NCI-H2081 (cell line): Measurements from ENCODE around the gene APOA5.
"Not testable (repeated sequence)": the region's sequence is repeated elsewhere in the genome, so short reads cannot be mapped to it uniquely, and the experiment has no call there.

Source experiments
- DNase-seq, 2 experiments: peaks; one replicate each; lab custom pipeline; 2025; lab: John Stamatoyannopoulos, UW

Gene APOA5

DNA sequence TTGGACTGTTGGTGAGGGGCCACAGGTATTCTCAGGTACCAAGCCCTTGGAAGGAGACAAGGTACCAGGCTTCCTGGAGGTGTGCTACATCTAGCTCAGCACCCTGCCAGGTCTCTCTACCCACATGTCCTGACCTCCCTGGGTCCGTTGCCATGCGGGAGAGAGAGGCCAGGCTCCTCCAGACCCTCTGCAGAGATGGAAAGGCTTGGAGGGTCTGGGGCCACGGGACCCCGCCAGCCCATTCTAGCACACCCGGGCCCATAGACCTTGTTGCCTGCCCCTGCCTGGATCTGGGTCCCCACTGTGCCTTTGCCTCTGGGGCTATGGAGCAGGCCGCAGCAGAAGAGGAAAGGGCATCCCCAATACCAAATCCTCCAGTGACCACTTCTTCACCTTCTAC is 35.8 kb upstream of the APOA5 start:
- no peak for DNase-seq

- no peak for DNase-seq
Observed at GRCh38 chr11:116826751-116827431, 35.2 kb upstream of the APOA5 start.

DNA sequence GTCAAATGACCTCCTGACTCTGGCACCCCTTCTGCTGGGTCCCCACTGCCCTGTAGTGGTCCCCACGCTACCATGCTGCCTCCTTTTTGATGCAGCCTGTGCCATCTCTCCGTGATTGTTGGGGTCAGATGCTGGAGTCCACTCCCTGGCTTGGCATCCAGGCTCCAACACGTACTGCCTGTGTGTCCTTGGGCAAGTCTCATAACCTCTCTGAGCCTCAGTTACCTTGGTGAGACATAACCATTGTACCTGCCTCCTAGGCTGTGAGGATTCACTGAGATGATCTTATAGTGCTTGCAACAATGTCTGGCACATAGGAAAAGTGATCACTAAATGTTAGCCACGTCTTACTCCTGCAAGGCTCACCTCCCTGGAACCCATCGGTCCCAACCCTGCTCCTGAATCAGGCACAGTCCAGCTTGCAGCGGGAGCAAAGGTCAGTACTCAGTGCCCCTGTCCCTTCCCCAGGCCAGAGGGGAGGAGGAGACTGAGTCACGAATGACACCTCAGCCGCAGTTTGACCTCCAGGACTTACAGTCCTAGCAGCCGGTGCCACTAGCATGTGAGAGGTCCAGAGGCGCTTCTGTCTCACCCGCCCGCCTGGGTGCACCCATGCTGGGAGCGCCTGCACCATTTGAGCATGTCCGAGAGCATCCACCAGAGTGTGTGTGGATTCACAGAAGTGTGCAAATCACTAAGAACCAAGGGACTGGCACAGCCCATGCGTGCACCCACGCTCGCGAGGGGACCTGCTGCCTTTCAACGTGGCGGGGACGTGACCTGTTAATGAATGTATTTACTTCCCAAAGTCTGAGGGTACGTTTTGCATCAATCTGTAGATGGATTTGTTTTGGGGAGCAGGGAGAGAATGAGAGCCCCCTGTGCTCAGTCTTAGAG is 34.4 kb upstream of the APOA5 start:
- DNase-seq = no peak

DNA sequence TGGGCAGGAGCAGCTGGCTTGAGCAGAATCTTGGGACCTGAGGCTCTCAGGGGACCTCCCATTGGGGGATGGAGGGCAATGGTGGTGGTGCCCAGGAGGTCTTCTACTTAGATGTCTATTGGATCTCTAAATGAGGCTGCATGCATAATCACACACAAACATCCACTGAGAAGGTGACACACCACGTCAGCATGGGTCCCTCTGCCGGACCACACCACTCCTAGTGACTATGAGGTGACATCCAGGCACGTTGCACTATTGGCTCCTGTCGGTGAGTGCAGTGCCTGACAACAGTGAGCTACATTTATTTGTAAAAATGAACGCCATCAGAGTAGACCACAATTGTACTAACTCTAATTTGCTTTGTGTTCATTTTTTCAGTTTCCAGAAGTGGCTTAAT is 33.8 kb upstream of the APOA5 start:
- no peak for DNase-seq

GRCh38 chr11:116823031-116823843 is 31.6 kb upstream of the APOA5 start, which contains the start of gene APOA4:
APOA4 (minus strand) TSS chr11:116823304; CDS start chr11:116823191, 113 bp downstream.
- no peak for DNase-seq

DNA sequence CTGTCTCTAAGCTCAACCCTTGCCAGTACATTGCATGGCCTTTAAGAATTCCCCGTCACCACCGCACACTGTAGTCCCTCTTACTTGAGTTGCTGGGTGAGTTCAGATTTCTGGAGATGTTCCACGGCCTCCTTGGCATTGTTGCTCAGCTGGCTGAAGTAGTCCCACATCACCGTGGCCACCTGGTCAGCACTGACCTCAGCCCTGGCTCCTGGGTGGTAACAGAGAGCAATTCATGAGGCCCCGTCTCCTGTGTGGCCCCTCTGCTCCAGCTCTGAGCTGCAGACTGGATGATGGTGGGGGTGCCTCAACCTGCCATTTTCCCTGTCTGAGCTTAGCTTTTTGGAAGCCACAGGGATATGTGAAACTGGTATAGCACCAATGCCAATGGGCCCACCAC is 30.9 kb upstream of the APOA5 start:
- no peak for DNase-seq

- DNase-seq = no peak
Observed at GRCh38 chr11:116821050-116821918, 29.6 kb upstream of the APOA5 start.

- DNase-seq = no peak
Observed at GRCh38 chr11:116819049-116819448, 27.4 kb upstream of the APOA5 start.

- DNase-seq = no peak
Observed at GRCh38 chr11:116814502-116814901, 22.8 kb upstream of the APOA5 start.

GRCh38 chr11:116813781-116814471 is 22.2 kb upstream of the APOA5 start:
- no peak for DNase-seq

DNA sequence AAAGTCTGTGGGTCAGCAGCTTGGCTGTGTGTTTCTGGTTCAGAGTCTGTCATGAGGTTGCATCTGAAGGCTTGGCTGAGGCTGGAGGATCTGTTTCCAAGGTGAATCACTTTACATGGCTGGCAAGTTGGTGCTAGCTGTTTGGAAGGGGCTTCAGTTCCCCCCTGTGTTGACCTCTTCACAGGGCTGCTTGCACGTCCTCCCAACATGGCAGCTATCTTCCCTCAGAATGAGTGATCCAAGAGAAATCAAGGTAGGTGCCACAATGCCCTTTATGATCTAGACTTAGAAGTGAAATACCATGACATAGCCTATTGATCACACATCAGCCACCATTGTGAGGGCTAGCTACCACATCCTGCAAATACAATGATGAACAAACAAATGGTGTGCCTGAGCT is 21.5 kb upstream of the APOA5 start:
- no peak for DNase-seq

- DNase-seq = no peak
Observed at GRCh38 chr11:116812109-116812508, 20.4 kb upstream of the APOA5 start.

DNA sequence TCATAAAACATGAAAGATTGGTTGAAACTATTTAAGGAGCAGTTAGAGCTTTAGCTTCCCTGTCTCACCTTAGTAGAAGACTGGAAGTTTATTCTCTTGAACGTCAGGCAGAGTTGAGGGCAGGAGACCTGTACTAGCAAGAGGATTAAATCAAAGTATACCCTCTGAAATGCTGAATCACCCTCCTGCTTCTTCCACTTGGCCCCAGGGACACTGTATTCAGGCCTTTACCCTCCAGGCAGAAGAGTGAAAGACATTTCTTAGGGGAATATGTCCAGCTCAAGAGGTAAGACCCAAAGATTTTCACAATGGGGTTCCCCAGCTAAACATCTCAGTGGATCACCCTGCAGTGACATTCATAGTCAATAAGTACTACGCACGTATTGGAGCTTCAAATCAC is 19.5 kb upstream of the APOA5 start:
- no peak for DNase-seq

GRCh38 chr11:116808262-116809175 is 16.8 kb upstream of the APOA5 start:
- no peak for DNase-seq

DNA sequence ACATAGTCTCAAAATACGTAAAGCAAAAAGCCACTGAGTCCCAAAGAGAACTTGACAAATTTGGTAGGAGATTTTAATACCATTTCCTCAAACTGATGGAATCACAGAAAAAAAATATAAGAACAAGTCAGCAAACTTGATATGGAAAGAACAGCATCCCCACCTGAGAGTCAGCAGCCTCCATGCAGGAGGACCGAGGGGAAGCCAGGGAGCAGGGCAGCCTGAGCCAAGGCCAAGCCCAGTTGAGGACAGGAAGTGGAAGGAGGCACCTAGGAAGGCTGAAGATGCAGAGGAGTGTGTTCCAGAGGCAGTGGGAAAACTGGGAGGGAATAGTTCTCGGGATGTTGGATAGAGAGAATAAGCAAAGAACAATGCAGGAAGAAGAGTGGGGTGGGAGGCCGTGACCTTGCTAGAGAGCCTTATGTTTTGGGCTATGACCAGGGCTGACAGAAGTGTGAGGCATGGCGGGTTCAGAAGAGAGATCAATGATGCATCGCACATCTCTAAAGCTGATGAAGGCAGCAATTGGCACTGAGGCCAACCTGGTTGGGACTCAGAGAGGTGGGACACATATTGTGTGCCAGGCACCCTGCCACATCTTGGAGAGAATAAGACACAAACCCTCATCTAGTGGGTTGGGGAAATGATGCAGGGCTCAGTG is 16.1 kb upstream of the APOA5 start:
- no peak for DNase-seq

- DNase-seq = no peak
Observed at GRCh38 chr11:116804001-116804400, 12.3 kb upstream of the APOA5 start.

DNA sequence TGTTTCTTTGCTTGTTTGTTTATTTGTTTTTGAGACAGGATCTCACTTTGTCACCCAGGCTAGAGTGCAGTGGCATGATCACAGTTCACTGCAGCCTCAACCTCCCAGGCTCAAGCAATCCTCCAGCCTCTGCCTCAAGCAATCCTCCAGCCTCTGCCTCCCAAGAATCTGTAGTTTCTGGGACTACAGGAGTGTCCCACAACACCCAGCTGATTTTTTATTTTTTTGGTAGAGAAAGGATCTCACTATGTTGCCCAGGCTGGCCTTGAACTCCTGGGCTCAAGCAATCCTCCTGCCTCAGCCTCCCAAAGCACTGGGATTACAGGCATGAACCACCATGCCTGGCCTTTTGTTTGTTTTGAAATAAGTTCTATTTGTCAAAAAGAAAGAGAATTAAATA is 10.0 kb upstream of the APOA5 start:
- not testable (repeated sequence) for DNase-seq

GRCh38 chr11:116800610-116801009 is 8.9 kb upstream of the APOA5 start:
- DNase-seq = no peak

GRCh38 chr11:116798368-116798767 is 6.7 kb upstream of the APOA5 start:
- DNase-seq = no peak
